Stimulated activated CD8-positive, alpha-beta memory T cell treated with anti-CD3 and anti-CD28 coated beads, Interleukin-2, amount 100 ng/mL, for 1 hour (primary cell): ENCODE results near the gene RBM38.
"Not testable (repeated sequence)": the region's sequence is repeated elsewhere in the genome, so short reads cannot be mapped to it uniquely, and the experiment has no call there.

Source experiments
- DNase-seq, 2 donors: peaks; one replicate each; pipeline ENCODE4 v3.0.0-alpha.2; 2020; ENCODE audit warnings: low read depth in 2 of 2

Gene RBM38

DNA sequence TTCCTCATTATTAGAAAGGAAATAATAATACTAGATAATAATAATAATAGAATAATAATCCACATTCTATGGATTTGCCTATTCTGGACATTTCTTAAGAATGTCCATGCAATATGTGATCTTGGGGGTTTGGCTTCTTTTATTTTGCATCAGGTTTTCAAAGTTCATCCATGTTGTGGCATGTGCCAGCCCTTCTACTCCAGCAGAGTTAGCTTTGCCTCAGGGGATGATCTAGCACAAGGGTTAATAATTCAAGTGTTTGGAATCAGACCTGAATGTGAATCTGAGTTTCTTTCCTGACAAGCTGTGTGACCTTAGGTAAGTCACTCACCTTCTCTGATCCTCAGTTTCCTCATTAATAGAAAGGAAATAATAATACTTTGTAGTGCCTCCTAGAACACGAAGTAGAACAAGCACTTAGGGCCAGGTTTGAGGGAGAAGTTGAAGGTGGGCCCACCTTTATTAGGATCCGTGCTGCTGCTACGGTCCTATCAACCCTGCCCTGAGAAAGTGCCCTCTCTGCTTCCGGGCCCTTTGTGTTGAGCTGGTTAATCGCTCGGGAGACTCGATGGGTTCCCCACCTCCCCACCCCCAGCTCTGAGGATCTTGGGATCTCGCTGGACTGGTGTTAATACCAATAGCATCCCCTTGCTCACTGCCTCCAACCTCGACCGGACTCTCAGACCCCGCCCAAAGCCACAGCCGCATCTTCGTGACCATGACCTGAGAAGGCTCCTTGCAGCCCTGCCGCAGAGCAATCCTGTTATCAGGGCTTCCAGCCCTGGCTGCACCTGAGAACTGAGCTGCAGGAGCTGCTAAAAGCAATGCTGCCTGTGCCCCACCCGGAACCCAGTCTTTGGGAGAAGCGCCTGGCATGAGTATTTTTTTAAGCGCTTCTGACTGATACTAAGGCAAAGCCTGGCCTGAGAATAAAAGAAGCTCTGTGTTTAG lies 26.9 kb downstream of the RBM38 start:
- no peak for DNase-seq

DNA sequence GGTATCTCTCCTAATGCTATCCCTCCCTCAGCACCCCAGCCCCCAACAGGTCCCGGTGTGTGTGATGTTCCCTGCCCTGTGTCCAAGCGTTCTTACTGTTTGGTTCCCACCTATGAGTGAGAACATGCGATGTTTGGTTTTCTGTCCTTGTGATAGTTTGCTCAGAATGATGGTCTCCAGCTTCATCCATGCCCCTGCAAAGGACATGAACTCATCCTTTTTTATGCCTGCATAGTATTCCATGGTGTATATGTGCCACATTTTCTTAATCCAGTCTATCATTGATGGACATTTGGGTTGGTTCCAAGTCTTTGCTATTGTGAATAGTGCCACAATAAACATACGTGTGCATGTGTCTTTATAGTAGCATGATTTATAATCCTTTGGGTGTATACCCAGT lies 28.3 kb downstream of the RBM38 start:
- DNase-seq = not testable (repeated sequence)

DNA sequence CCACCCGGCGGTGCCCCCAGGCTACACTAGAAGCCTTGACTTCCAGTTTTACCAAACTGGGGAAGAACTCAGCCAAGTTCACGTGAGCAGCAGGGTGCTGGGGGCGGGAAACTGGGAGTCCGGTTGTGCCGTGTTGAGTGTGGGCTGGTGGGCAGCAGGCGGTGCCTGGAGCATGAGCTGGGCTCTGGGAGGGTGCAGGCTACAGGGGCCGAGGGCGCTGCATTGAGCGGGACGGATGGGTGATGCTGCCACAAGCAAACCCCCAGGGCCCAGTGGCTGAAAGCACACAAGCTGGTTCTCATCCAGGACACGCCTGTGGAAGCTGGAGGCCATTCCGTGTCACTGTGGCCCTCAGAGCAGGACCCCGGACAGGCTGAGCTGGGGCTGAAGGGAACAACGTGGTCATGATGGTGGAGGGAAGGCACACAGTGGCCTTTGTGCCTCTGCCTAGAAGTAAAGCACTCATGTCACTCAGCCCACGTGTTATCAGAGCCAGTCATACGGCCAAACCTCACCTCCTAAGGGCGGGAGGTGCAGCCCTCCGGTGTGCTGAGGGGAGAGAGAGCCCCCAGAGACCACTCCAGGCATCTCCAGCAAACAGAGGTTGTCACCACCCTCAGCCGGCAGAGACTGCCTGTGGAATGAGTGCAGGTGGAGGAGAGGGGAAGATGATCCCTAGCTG lies 29.5 kb downstream of the RBM38 start:
- no peak for DNase-seq

DNA sequence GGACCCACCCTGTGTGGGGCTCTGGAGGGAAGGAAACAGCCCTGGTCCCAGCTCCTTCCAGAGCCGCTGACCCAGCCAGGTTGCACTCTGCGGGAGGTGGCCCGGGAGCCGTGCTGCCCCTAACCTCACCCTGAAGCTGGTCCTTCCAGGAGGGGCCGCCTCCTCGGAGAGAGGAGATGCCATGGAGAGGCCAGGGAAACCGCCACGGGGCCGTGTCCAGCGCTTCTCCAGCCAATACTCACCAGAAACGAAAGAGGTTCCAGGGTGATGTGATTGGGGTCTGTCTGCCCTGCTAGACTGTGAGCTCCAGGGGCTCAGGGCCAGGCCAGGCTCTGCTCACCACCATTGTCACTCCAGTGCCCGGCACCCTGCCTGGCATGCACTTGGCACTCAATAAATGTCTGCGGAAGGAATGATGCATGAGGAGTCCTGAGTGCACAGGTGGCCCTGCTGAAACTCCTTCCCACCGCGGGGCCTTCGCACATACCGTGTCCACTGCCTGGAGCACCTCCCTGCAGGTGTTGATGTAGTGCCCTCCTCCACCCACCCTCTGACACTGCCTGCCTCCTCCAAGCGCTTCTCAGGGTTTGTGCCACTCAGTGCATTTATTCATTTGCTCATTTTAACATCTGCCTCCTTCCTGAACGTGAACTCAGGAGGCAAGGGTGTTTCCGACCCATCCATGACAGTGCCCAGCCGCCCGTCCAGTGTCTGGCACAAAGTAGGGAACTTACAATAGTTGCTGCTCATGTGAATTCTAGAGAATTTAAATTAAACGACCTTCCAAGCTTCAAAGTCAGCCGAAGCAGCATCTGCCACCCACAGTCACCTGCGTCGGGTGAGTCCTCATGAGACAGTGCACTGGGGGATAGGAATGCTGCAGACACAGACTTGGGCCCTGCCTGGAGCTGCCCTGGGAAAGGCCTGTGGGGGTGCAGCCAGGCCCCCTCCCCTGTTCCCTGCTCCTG lies 30.3 kb downstream of the RBM38 start:
- DNase-seq = no peak

DNA sequence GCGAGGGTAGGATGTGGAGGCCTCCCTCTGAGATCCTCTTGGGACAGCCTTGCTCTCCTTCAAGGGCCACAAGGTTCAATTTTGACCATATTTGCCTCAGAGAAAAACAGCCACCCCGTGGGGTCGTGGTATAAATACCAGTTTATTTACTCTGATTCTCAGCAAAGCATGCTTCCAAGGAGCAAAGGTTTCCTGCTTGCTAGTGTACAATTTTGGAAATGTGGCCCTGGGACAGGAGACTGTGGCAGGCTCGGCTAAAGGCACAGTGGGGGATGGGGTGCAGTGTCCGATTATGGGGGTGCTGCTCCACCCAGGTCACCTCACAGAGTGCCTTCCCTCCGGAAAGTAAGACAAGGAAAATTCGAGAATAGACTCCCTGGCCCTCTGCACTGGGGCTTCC lies 31.1 kb downstream of the RBM38 start:
- no peak for DNase-seq

DNA sequence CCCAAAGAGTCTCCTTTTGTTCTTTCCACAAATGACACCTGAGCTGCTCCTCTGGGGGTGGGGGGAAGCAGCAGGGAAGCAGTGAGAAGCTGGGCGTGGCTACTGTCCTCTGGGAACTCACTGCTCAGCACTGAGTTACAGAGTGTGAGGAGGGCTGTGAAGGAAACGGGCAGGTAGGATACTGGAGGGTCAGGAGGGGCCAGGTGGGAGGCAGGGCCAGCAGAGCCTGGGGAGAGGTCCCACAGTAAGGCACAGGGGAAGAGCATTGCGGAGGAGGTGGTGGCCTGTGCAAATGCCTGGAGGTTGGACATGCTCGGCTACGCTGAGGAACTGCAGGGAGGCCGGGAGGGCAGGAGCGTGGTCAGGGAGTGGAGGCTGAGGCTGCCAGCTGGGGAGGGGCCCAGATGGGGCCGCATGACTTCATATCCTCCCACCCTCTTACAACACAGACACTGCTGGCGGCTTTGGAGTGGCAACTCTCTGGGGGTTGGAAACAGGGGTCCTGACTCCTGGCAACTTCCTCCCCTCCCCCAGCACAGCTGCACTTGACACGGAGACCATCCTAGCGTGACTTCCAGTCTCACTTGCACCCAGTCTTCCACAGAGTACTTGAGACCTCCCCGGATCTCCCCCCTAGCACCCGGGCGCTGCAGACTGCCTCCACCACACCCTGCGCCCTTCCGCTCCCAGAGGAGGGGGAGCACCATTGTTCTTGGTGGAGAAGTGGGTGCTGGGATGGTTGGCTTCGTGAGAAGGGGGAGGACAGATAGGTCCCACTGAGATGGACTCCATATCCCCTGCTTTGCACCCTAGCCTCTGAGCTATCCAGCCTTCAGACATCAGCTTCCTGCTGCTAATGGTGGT lies 34.2 kb downstream of the RBM38 start:
- DNase-seq = no peak

DNA sequence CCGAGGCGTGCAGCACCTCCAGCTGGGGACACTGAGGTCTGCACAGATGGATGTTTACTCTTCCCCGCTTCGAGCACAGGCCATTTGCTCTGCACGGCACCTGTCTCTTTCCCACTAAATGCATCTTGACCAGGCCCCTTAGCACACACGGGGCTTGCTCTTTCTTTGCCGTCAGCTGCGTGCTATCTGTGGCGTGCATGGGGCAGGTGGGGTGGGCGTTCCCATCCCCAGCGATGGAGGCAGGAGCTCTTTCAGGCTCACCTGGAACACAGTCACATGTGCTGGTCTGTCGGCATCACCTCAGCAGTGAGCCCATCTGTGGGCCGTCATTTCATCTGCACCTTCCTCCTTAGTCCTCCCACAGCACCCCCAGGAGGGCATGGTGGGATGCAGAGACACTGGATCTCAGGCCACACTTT lies 35.1 kb downstream of the RBM38 start:
- DNase-seq = no peak

DNA sequence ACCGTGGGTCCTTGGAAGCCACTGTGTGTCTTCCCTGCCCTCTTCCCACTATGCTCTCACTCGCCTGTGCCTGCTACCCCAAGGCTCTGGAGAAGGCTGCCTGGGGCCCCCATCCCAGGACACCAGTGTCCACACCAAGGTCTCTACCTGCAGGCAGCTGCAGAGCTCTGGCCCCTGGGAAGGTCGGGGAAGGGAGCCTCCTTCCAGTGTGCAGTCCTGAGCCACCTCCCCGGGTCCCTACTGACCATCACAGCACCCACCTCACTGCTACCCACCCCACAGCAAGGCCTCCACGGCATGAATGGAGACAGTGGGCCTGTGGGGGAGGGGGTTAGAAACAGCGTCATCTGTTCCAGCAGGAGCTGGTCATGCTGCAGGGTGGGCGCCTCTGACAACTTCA lies 35.6 kb downstream of the RBM38 start:
- DNase-seq = no peak

GRCh38 chr20:57428324-57429158 lies 37.3 kb downstream of the RBM38 start:
- no peak for DNase-seq

- no peak for DNase-seq
Observed at GRCh38 chr20:57429159-57429496, 37.9 kb downstream of the RBM38 start.

DNA sequence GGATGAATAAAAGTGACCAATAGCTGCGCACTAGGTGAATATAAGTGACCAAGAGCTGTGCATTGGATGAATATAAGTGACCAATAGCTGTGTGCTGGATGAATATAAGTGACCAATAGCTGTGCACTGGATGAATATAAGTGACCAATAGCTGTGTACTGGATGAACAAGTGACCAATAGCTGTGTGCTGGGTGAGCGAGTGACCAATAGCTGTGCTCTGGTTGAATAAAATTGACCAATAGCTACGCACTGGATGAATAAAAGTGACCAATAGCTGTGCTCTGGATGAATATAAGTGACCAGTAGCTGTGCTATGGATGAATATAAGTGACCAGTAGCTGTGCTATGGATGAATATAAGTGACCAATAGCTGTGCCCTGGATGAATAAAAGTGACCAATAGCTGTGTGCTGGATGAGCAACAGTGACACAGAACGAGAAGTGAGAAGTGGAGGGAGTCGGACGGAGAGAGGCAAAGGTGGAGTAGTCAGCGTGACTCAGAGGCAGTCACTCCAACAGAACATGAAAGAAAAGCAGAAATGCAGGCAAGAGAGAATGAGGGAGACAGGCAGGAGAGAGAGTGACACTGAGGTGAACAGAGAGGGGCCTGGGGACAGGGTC lies 38.5 kb downstream of the RBM38 start:
- DNase-seq = no peak

DNA sequence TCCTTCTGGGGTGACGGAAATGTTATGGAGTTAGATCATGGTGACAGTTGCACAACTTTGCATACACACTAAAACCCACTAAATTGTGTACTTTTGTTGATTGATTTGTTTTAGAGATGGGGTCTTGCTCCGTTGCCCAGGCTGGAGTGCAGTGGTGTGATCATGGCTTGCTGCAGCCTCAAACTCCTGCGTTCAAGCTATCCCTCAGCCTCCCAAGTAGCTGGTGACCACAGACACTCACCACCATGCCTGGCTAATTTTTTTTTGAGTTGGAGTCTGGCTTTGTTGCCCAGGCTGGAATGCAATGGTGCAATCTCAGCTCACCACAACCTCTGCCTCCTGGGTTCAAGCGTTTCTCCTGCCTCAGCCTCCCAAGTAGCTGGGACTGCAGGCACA lies 39.0 kb downstream of the RBM38 start:
- not testable (repeated sequence) for DNase-seq

DNA sequence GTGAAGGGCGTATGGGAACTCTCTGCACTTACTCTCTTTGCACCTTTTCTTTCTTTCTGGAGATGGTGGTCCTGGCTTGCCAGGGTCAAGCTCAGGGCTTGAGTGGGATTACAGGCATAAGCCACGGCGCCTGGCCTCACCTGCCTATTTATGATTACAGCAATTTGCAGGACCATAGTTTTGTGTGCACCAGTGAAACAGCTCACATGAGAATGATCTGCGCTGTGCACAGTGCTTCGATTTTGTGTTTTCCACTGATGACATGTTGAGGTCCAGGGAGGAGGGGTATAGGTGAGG lies 40.3 kb downstream of the RBM38 start:
- no peak for DNase-seq

GRCh38 chr20:57432480-57432861 lies 41.3 kb downstream of the RBM38 start:
- no peak for DNase-seq

DNA sequence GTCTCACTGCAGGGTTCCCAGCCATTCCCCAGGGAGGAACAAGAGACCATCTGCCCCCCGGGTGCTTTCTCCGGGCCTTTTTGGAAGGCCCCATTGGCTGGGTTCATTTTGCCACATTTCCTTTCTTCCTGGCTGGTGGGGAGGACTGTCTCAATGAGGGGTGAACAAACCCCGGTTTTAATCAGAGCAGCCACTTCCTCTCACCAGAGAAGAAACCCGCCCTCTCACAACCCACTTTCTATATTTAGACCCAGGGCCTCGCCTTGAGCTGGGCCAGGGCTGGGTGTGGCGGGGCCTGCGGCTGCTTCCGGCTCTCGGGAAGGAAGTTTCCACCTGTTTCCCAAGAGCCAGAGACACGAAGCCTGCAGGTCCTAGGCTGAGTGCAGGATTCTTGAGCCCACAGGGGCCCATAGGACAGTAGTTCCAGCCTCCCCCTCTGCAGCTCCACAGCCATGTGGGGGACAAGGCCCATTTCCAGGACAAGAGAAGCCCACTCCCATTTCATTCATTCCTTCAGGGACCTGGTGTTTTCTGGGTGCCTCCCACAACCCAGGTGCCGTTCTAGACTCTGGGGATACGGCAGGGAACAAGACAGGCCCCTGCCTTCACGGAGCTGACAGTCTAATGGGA lies 41.8 kb downstream of the RBM38 start:
- peak; percentile 25 to 38 for DNase-seq

GRCh38 chr20:57433657-57434389 lies 42.6 kb downstream of the RBM38 start:
- no peak for DNase-seq

- DNase-seq = no peak
Observed at GRCh38 chr20:57434390-57434700, 43.1 kb downstream of the RBM38 start.

- DNase-seq = no peak
Observed at GRCh38 chr20:57435105-57435497, 43.9 kb downstream of the RBM38 start.
